HG03108 (cell line): ENCODE data around the gene ADAMTS15.

Experiments
- ATAC-seq: cut with Tn5 transposase; IDR thresholded peaks from one replicate; pipeline ENCODE4 v1.9.1; 2021; ENCODE audit warnings: moderate library complexity; ENCODE audit not compliant: unreplicated experiment

Gene ADAMTS15

GRCh38 chr11:130476200-130476921 is 27.9 kb downstream of the ADAMTS15 start:
- ATAC-seq = no peak

- ATAC-seq = no peak
These were observed 28.6 kb downstream of the ADAMTS15 start for GRCh38 chr11:130476922-130477491.

GRCh38 chr11:130477586-130478203 is 29.2 kb downstream of the ADAMTS15 start:
- no peak for ATAC-seq

- no peak for ATAC-seq
These were observed 29.8 kb downstream of the ADAMTS15 start for GRCh38 chr11:130478204-130478701.

- no peak for ATAC-seq
These were observed 30.4 kb downstream of the ADAMTS15 start for GRCh38 chr11:130478881-130479280.

- no peak for ATAC-seq
These were observed 31.7 kb downstream of the ADAMTS15 start for GRCh38 chr11:130480186-130480585.

GRCh38 chr11:130480711-130481140 is 32.3 kb downstream of the ADAMTS15 start:
- no peak for ATAC-seq

GRCh38 chr11:130483124-130483523 is 34.7 kb downstream of the ADAMTS15 start:
- ATAC-seq = no peak

GRCh38 chr11:130485983-130486382 is 37.5 kb downstream of the ADAMTS15 start:
- ATAC-seq = no peak

GRCh38 chr11:130486391-130486836 is 38.0 kb downstream of the ADAMTS15 start:
- ATAC-seq = no peak

GRCh38 chr11:130486987-130487923 is 38.8 kb downstream of the ADAMTS15 start:
- ATAC-seq = no peak

GRCh38 chr11:130487924-130488815 is 39.7 kb downstream of the ADAMTS15 start:
- no peak for ATAC-seq

GRCh38 chr11:130488848-130489584 is 40.6 kb downstream of the ADAMTS15 start:
- ATAC-seq = no peak

- no peak for ATAC-seq
These were observed 41.3 kb downstream of the ADAMTS15 start for GRCh38 chr11:130489716-130490115.

GRCh38 chr11:130490682-130491449 is 42.4 kb downstream of the ADAMTS15 start:
- ATAC-seq = no peak

- no peak for ATAC-seq
These were observed 49.7 kb downstream of the ADAMTS15 start for GRCh38 chr11:130498181-130498580.

GRCh38 chr11:130499828-130500227 is 51.4 kb downstream of the ADAMTS15 start:
- no peak for ATAC-seq

GRCh38 chr11:130504317-130504716 is 55.9 kb downstream of the ADAMTS15 start:
- ATAC-seq = no peak
